LNCaP clone FGC (cell line): ENCODE measurements around the gene ADAMTS6.

Experiments
- DNase-seq: peaks from one replicate; pipeline ENCODE4 v3.0.0-alpha.2; 2011; ENCODE audit warnings: low read depth
- H3K4me3 ChIP-seq: 2 replicates; pipeline ENCODE4 v1.5.1; 2011; ENCODE audit warnings: mild to moderate bottlenecking, low read depth, low read length, control low read depth
- TF ChIP-seq, protein P1 (sequence below): IDR thresholded peaks from 2 replicates; pipeline ENCODE4 v1.5.1; 2012; ENCODE audit warnings: mild to moderate bottlenecking; ENCODE audit not compliant: control insufficient read depth, insufficient read depth; ENCODE audit errors: extremely low read depth

The ADAMTS6 gene

DNA sequence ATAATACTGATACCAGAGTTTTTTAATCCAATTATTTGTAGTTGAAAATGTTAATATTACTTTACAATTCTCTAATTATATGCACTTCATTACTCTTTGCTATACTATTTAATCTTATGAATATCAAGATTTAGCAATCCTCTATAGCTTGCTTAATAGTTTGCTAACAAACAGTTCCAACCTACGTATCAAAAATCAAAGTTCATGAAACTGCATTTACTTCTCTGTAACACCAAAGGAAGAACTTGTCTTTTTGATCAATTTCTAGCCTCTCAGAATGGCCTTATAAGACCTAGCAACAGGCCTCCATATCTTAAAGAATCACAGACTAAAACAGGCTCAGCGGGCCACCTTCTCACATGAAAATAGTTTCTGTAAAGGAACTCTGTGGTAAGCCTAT lies 68.9 kb downstream of the ADAMTS6 start:
- H3K4me3 ChIP-seq = no peak overlapping the region
- TF ChIP-seq, protein P1, sequence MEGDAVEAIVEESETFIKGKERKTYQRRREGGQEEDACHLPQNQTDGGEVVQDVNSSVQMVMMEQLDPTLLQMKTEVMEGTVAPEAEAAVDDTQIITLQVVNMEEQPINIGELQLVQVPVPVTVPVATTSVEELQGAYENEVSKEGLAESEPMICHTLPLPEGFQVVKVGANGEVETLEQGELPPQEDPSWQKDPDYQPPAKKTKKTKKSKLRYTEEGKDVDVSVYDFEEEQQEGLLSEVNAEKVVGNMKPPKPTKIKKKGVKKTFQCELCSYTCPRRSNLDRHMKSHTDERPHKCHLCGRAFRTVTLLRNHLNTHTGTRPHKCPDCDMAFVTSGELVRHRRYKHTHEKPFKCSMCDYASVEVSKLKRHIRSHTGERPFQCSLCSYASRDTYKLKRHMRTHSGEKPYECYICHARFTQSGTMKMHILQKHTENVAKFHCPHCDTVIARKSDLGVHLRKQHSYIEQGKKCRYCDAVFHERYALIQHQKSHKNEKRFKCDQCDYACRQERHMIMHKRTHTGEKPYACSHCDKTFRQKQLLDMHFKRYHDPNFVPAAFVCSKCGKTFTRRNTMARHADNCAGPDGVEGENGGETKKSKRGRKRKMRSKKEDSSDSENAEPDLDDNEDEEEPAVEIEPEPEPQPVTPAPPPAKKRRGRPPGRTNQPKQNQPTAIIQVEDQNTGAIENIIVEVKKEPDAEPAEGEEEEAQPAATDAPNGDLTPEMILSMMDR = no peak
- DNase-seq = no peak

GRCh38 chr5:65411356-65411755 lies 70.4 kb downstream of the ADAMTS6 start:
- H3K4me3 ChIP-seq = no peak overlapping the region
- TF ChIP-seq, protein P1 = no peak
- DNase-seq = no peak

DNA sequence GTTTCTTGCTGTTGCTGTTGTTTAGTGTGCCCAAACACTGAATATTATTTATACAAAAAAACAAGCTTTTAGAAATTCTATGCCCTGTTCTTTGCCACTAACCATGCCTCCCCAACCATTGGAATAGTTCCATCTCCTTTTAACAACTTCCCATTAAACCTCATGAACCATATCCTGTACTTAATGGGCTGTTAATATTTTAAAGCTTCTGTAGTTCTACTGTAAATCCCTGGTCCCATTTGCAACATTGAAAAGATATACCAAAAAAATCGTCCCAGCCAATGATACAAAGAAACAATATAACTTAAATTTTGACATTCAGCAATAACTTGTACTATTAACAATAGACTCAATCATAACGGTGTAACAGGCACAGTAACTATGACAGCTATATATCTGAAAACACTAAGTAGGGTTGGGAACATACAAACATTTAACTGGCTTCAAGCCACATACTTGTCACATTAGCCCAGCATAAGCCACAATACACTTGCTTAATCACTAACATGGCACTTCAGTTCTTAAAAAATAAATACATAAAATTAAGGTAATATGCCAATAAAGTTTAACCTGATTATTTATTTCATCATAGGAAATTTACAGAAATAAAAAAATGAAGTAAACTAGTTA lies 86.1 kb downstream of the ADAMTS6 start:
- H3K4me3 ChIP-seq = no peak overlapping the region
- TF ChIP-seq, protein P1 = no peak
- DNase-seq = no peak

- TF ChIP-seq, protein P1 = no peak
- no peak overlapping the region for H3K4me3 ChIP-seq
- DNase-seq = no peak
Measured at GRCh38 chr5:65394087-65394486, 87.6 kb downstream of the ADAMTS6 start.

DNA sequence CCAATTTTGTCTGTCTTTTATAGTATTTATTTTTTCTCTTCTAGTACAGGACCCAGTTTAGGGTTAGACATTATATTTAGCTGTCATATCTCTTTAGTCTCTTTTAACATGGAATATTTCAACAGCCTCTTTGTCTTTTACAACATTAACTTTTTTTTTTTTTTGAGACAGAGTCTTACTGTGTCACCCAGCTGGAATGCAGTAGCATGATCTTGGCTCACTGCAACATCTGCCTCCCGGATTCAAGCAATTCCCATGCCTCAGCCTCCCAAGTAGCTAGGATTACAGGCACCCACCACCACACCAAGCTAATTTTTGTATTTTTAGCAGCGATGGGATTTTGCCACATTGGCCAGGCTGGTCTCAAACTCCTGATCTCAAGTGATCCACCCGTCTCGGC lies 90.1 kb downstream of the ADAMTS6 start:
- no peak for DNase-seq
- H3K4me3 ChIP-seq = no peak overlapping the region
- TF ChIP-seq, protein P1 = no peak

- DNase-seq = no peak
Measured at GRCh38 chr5:65390208-65390607, 91.5 kb downstream of the ADAMTS6 start.

More at GRCh38 chr5:65390208-65390607, 91.5 kb downstream of the ADAMTS6 start:
- no peak overlapping the region for H3K4me3 ChIP-seq
- TF ChIP-seq, protein P1 = no peak
